GM21576 (cell line): Measurements from ENCODE around the gene FAM90A1.
"Not testable (repeated sequence)": the region's sequence is repeated elsewhere in the genome, so short reads cannot be mapped to it uniquely, and the experiment has no call there.

Experiments used
- ATAC-seq: cut with Tn5 transposase; IDR thresholded peaks from one replicate; pipeline ENCODE4 v1.9.1; 2021; ENCODE audit warnings: mild to moderate bottlenecking, moderate library complexity; ENCODE audit not compliant: unreplicated experiment

The FAM90A1 gene

GRCh38 chr12:8226992-8227731 is at the start of gene FAM90A1:
Gene FAM90A1, minus strand, starts transcription at chr12:8227618. Its CDS starts 2,786 bp downstream, at chr12:8224832.
- not testable (repeated sequence) for ATAC-seq

GRCh38 chr12:8276397-8276796 is 49.0 kb upstream of the FAM90A1 start:
- not testable (repeated sequence) for ATAC-seq

- ATAC-seq: not testable (repeated sequence)
Measured at GRCh38 chr12:8266706-8267105, 39.3 kb upstream of the FAM90A1 start.

GRCh38 chr12:8264236-8264635 is 36.8 kb upstream of the FAM90A1 start:
- ATAC-seq: not testable (repeated sequence)

GRCh38 chr12:8261111-8261554 is 33.7 kb upstream of the FAM90A1 start:
- not testable (repeated sequence) for ATAC-seq

GRCh38 chr12:8256356-8256755 is 28.9 kb upstream of the FAM90A1 start:
- not testable (repeated sequence) for ATAC-seq

GRCh38 chr12:8254705-8255104 is 27.3 kb upstream of the FAM90A1 start:
- ATAC-seq: not testable (repeated sequence)

- not testable (repeated sequence) for ATAC-seq
Measured at GRCh38 chr12:8252056-8252818, 24.8 kb upstream of the FAM90A1 start.

GRCh38 chr12:8251616-8252015 is 24.2 kb upstream of the FAM90A1 start:
- ATAC-seq: not testable (repeated sequence)

- ATAC-seq: not testable (repeated sequence)
Measured at GRCh38 chr12:8246941-8247535, 19.6 kb upstream of the FAM90A1 start.

- not testable (repeated sequence) for ATAC-seq
Measured at GRCh38 chr12:8243682-8244161, 16.3 kb upstream of the FAM90A1 start.

GRCh38 chr12:8242880-8243681 is 15.7 kb upstream of the FAM90A1 start:
- ATAC-seq: peak; percentile 82

GRCh38 chr12:8242622-8242879 is 15.1 kb upstream of the FAM90A1 start:
- ATAC-seq: not testable (repeated sequence)

GRCh38 chr12:8241917-8242621 is 14.7 kb upstream of the FAM90A1 start:
- not testable (repeated sequence) for ATAC-seq

GRCh38 chr12:8240340-8241114 is 13.1 kb upstream of the FAM90A1 start:
- ATAC-seq: not testable (repeated sequence)

GRCh38 chr12:8237031-8237430 is 9.6 kb upstream of the FAM90A1 start:
- not testable (repeated sequence) for ATAC-seq

GRCh38 chr12:8235316-8236157 is 8.1 kb upstream of the FAM90A1 start:
- not testable (repeated sequence) for ATAC-seq

- ATAC-seq: not testable (repeated sequence)
Measured at GRCh38 chr12:8234746-8235145, 7.3 kb upstream of the FAM90A1 start.
